K562 (cell line): ENCODE data around the gene RPL28. TPM values are rescaled to one million over a fixed set of nuclear protein-coding genes. Genes with fewer than 3 reads are reported as not detected.

Experiments
- CHCHD3 ChIP-seq: fragments of 250-450 bp; sonication (Bioruptor Pico); IDR thresholded peaks from 2 replicates; pipeline ENCODE4 v2.1.2; 2022; ENCODE audit warnings: mild to moderate bottlenecking
- CTBP1 ChIP-seq: fragments of 450-650 bp; IDR thresholded peaks from 2 replicates; pipeline ENCODE4 v1.6.1; 2016; ENCODE audit warnings: borderline replicate concordance
- CXXC5 ChIP-seq: fragments of 250-450 bp; sonication (Bioruptor Pico); IDR thresholded peaks from 2 replicates; pipeline ENCODE4 v1.8.0; 2022; ENCODE audit warnings: inconsistent platforms, mild to moderate bottlenecking, moderate library complexity
- E2F3 ChIP-seq: fragments of 250-450 bp; sonication (Bioruptor Pico); IDR thresholded peaks from 2 replicates; pipeline ENCODE4 v1.4.0; 2020; ENCODE audit warnings: mild to moderate bottlenecking
- ELF4 ChIP-seq: fragments of 450-650 bp; formaldehyde crosslinking; IDR thresholded peaks from 2 replicates; pipeline ENCODE4 v1.4.0; 2022; ENCODE audit warnings: missing genetic modification characterization
- GATAD2B ChIP-seq: fragments of 450-650 bp; IDR thresholded peaks from 2 replicates; pipeline ENCODE4 v1.6.1; 2017; ENCODE audit warnings: mild to moderate bottlenecking, borderline replicate concordance
- HDAC6 ChIP-seq: IDR thresholded peaks from 2 replicates; pipeline ENCODE4 v1.6.1; 2012; ENCODE audit warnings: low read depth, mild to moderate bottlenecking, control low read depth, inconsistent platforms, low read length, moderate library complexity
- HMGN3 ChIP-seq: IDR thresholded peaks from 2 replicates; pipeline ENCODE4 v1.6.1; 2011; ENCODE audit warnings: borderline replicate concordance, low read depth, mild to moderate bottlenecking, mixed read lengths, low read length; ENCODE audit not compliant: insufficient read length; ENCODE audit errors: extremely low read depth
- HSF4 ChIP-seq: fragments of 250-450 bp; sonication (Bioruptor Pico); IDR thresholded peaks from 2 replicates; pipeline ENCODE4 v2.1.2; 2022; ENCODE audit warnings: mild to moderate bottlenecking, moderate library complexity, borderline replicate concordance
- MTA1 ChIP-seq: fragments of 450-650 bp; IDR thresholded peaks from 2 replicates; pipeline ENCODE4 v1.6.1; 2017; ENCODE audit warnings: borderline replicate concordance
- SAFB ChIP-seq: fragments of 200-400 bp; formaldehyde crosslinking; IDR thresholded peaks from 2 replicates; pipeline ENCODE4 v1.6.1; 2017; ENCODE audit warnings: low read depth, low read length, borderline replicate concordance
- SMARCA4 ChIP-seq: fragments of 450-650 bp; IDR thresholded peaks from 2 replicates; pipeline ENCODE4 v1.6.1; 2016
- SMARCA5 ChIP-seq: fragments of 450-650 bp; IDR thresholded peaks from 2 replicates; pipeline ENCODE4 v1.6.1; 2016
- SMARCE1 ChIP-seq: fragments of 450-650 bp; IDR thresholded peaks from 2 replicates; pipeline ENCODE4 v1.7.1; 2016; ENCODE audit warnings: mild to moderate bottlenecking
- SOX6 ChIP-seq: fragments of 450-650 bp; IDR thresholded peaks from 2 replicates; pipeline ENCODE4 v1.6.1; 2014; ENCODE audit warnings: mild to moderate bottlenecking
- TAF1 ChIP-seq: IDR thresholded peaks from 2 replicates; pipeline ENCODE4 v1.6.1; 2011; ENCODE audit warnings: mild to moderate bottlenecking, low read length, moderate library complexity; ENCODE audit not compliant: insufficient read depth, control insufficient read depth, severe bottlenecking; ENCODE audit errors: extremely low read depth
- TBL1XR1 ChIP-seq, 2 experiments: IDR thresholded peaks; 2 replicates each; pipeline ENCODE4 v1.6.1; 2012; ENCODE audit warnings: improper control_type of control experiment in 2 of 2, low read length in 2 of 2, mild to moderate bottlenecking in 1 of 2
- TEAD2 ChIP-seq: fragments of 450-650 bp; IDR thresholded peaks from 2 replicates; pipeline ENCODE4 v1.6.1; 2016; ENCODE audit warnings: missing genetic modification characterization, control low read depth, missing compliant biosample characterization
- TFAM ChIP-seq: fragments of 250-450 bp; sonication (Bioruptor Pico); conservative IDR thresholded peaks from 2 replicates; pipeline ENCODE4 v1.5.0; 2021; ENCODE audit warnings: mild to moderate bottlenecking, moderate library complexity
- TRIM24 ChIP-seq, 2 experiments: fragments of 450-650 bp; IDR thresholded peaks; 2 replicates each; pipeline ENCODE4 v1.6.1; 2016
- ZNF764 ChIP-seq: fragments of 250-450 bp; sonication (Bioruptor Pico); IDR thresholded peaks from 2 replicates; pipeline ENCODE4 v1.4.0; 2020; ENCODE audit warnings: low read depth, mild to moderate bottlenecking, moderate library complexity
- ZNF77 ChIP-seq: fragments of 250-450 bp; sonication (Bioruptor Pico); IDR thresholded peaks from 2 replicates; pipeline ENCODE4 v1.5.0; 2020
- polyA plus RNA-seq, 8 experiments: library from polyadenylated mRNA; depleted of rRNA in 4 of 8; stranded (reverse) in 5 of 8; unstranded in 3 of 8; fragments of >200 nt; fragmentation: Nextera tagmentation in 2 of 8; fragmentation: Illumina TruSeq in 1 of 8; extraction: Ambion mirVana in 2 of 8; extraction: Trizol in 1 of 8; gene quantifications; 2 replicates each; pipeline versions ENCODE4 v1.2.1 to v1.2.3, GENCODE V29; 2011 to 2014; ENCODE audit warnings: inconsistent platforms in 1 of 8, missing spikeins in 1 of 8
- total RNA-seq, 7 experiments: library from RNA; depleted of rRNA in 6 of 7; stranded (reverse); fragments of >200 nt in 6 of 7; fragmentation: Illumina TruSeq in 2 of 7; extraction: Trizol in 2 of 7; gene quantifications; 2 replicates each; pipeline versions ENCODE4 v1.2.1 to v1.2.3, GENCODE V29; 2011 to 2021; ENCODE audit warnings: low replicate concordance in 1 of 7
- TF ChIP-seq, protein P1 (sequence below): fragments of 450-650 bp; IDR thresholded peaks from 2 replicates; pipeline ENCODE4 v1.6.1; 2016; ENCODE audit warnings: missing biosample characterization, missing genetic modification characterization
- TF ChIP-seq, protein P2 (sequence below), 3 experiments: fragments of 200-800 bp in 1 of 3; sonication (Bioruptor generic) in 1 of 3; sonication (generic) in 1 of 3; formaldehyde crosslinking in 1 of 3; IDR thresholded peaks; 2 replicates each; pipeline versions ENCODE4 v1.6.1 to v1.8.0; 2016 to 2022; ENCODE audit warnings: mild to moderate bottlenecking in 2 of 3, missing compliant biosample characterization in 2 of 3, missing genetic modification characterization in 2 of 3, missing genetic modification reagents in 1 of 3
- TF ChIP-seq, protein P3 (sequence below): fragments of 450-650 bp; IDR thresholded peaks from 2 replicates; pipeline ENCODE4 v1.6.1; 2018; ENCODE audit not compliant: partially characterized antibody

Gene RPL28
- total and polyA plus RNA-seq, 9 of the 15 experiments (the other 6 are each of a cell fraction or from before 2014, with no cell fraction given) = 124 to 3,106 (median 622) TPM

- TF ChIP-seq SMARCE1 (no peak), TBL1XR1 (IDR thresholded peaks at IDR 0.05; ENCODE audit: low read length in 2 of 2) (no peak), TEAD2 (no peak), CTBP1 (peak; percentile 17; the same call in 1 of the 2 replicates), HMGN3 (peak; percentile 32), SMARCA5 (no peak), SAFB (no peak), GATAD2B (no peak), E2F3 (no peak), SOX6 (no peak), HDAC6 (no peak), ZNF764 (CRISPR knock-in tag) (no peak), TRIM24 (IDR thresholded peaks at IDR 0.05) (peak in 1 of 2 experiments; percentile 8; a peak in 1 of 4 replicates), TAF1 (no peak), SMARCA4 (no peak), ZNF77 (CRISPR knock-in tag) (no peak), CXXC5 (peak; percentile 39), MTA1 (no peak), ELF4 (CRISPR knock-in tag) (no peak), CHCHD3 (no peak), HSF4 (no peak), TFAM (CRISPR knock-in tag) (no peak)
- TF ChIP-seq, protein P1, sequence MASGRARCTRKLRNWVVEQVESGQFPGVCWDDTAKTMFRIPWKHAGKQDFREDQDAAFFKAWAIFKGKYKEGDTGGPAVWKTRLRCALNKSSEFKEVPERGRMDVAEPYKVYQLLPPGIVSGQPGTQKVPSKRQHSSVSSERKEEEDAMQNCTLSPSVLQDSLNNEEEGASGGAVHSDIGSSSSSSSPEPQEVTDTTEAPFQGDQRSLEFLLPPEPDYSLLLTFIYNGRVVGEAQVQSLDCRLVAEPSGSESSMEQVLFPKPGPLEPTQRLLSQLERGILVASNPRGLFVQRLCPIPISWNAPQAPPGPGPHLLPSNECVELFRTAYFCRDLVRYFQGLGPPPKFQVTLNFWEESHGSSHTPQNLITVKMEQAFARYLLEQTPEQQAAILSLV (tag) = no peak
- TF ChIP-seq, protein P2, sequence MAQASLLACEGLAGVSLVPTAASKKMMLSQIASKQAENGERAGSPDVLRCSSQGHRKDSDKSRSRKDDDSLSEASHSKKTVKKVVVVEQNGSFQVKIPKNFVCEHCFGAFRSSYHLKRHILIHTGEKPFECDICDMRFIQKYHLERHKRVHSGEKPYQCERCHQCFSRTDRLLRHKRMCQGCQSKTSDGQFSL (CRISPR knock-in tag; IDR thresholded peaks at IDR 0.05) = no peak
- TF ChIP-seq, protein P2 (tag; IDR thresholded peaks at IDR 0.05) = no peak
- TF ChIP-seq, protein P3, sequence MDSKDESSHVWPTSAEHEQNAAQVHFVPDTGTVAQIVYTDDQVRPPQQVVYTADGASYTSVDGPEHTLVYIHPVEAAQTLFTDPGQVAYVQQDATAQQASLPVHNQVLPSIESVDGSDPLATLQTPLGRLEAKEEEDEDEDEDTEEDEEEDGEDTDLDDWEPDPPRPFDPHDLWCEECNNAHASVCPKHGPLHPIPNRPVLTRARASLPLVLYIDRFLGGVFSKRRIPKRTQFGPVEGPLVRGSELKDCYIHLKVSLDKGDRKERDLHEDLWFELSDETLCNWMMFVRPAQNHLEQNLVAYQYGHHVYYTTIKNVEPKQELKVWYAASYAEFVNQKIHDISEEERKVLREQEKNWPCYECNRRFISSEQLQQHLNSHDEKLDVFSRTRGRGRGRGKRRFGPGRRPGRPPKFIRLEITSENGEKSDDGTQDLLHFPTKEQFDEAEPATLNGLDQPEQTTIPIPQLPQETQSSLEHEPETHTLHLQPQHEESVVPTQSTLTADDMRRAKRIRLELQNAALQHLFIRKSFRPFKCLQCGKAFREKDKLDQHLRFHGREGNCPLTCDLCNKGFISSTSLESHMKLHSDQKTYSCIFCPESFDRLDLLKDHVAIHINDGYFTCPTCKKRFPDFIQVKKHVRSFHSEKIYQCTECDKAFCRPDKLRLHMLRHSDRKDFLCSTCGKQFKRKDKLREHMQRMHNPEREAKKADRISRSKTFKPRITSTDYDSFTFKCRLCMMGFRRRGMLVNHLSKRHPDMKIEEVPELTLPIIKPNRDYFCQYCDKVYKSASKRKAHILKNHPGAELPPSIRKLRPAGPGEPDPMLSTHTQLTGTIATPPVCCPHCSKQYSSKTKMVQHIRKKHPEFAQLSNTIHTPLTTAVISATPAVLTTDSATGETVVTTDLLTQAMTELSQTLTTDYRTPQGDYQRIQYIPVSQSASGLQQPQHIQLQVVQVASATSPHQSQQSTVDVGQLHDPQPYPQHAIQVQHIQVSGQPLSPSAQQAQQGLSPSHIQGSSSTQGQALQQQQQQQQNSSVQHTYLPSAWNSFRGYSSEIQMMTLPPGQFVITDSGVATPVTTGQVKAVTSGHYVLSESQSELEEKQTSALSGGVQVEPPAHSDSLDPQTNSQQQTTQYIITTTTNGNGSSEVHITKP = no peak
Observed at GRCh38 chr19:55368701-55369563, 16.8 kb upstream of the RPL28 start (continued).
